ENCODE measurements around the gene TMEM196. TPM values are rescaled to one million over a fixed set of nuclear protein-coding genes. Genes with fewer than 3 reads are reported as not detected.

The TMEM196 gene
- polyA plus RNA-seq, 2 donors = not detected

DNA sequence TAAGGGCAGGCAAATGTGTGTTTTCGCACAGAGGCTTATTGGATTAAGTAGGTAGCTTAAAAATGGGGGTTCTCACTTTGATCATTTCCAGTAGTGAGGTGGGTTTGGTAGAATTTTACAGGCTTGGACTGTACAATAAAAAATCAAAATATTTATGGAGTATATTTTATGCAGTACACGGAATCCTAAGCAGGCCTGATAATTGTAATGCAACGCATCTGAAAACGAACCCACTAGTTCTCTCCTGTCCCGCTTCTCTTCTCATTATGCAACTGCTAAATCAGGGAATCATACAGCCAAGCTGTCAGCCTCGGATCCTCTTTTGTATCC, 64.2 kb downstream of the TMEM196 start:
- WGBS, 2 donors = 54 to 57% methylated on average over 6 of the region's 6 CpGs
- Histone ChIP-seq H3K9me3 (ENCODE audit: control insufficient read depth in 2 of 2, insufficient read depth in 1 of 2, low read depth in 1 of 2, low read length in 1 of 2) (no peaks in the 10 kb centered on the region), H3K27ac (ENCODE audit: low read depth in 2 of 2, low read length in 1 of 2) (no peak overlapping the region), H3K4me1 (ENCODE audit: control insufficient read depth in 2 of 2, insufficient read depth in 2 of 2, low read length in 1 of 2) (no peaks in the 10 kb centered on the region), H3K4me3 (ENCODE audit: low read depth in 1 of 2, low read length in 2 of 2) (no peak overlapping the region), H3K27me3 (ENCODE audit: control insufficient read depth in 1 of 2, insufficient read depth in 2 of 2, low read length in 2 of 2) (no peaks in the 10 kb centered on the region), H3K36me3 (ENCODE audit: control insufficient read depth in 2 of 2, insufficient read depth in 2 of 2, low read length in 1 of 2) (no peaks in the 10 kb centered on the region)

DNA sequence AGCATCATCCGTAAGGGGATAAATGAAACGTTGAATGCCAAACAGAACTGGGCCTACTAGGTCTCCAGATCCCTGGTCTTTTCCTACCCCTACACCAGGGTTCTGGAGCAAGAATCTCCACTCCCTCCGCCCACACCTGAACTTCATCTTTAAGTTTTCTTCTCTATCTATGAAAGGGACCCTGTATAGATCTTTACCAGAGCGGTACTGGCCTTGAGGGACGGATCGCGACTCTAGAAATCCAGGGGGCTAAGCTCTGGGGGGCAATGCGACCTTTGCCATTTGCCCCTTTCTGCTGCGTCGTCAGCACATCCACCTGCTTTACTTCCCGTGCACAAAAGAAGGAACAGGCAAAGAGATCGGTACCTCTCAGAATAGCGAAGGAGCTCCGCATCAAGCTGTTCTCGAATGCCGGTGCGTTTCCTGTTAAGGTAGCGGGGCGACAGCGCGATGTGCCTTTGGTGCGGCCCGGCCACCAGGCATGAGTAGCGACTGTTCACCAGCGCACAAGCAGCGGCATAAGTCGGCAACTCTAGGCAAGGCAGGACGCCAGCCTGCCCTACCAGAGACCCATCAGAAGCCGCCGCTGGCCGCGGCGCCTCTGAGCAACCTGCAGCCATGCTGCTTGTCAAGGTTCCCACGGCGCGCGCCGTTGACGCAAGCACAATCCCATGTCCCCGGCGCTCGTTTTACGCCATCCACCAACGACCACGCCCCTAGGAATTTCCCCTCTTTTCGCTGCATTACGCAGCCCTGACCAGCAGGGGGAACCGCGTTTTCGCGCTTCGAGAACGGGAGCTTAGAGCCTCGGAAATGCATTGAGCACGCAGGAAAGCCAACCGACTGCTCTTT, 64.8 kb downstream of the TMEM196 start, which contains the start of gene POLR1F:
POLR1F (minus strand) TSS at position 641 of the 852 bp plus-strand sequence; CDS start at position 620, 21 bp downstream.
- Histone ChIP-seq H3K27ac (ENCODE audit: low read depth in 2 of 2, low read length in 1 of 2) (peak within 1 kb of the TSS; percentile 53 to 83), H3K4me3 (ENCODE audit: low read depth in 1 of 2, low read length in 2 of 2) (peak within 1 kb of the TSS; percentile 89 to 95), H3K9me3 (ENCODE audit: control insufficient read depth in 2 of 2, insufficient read depth in 1 of 2, low read depth in 1 of 2, low read length in 1 of 2) (no peaks in the 10 kb centered on the region), H3K27me3 (ENCODE audit: control insufficient read depth in 1 of 2, insufficient read depth in 2 of 2, low read length in 2 of 2) (no peaks in the 10 kb centered on the region), H3K4me1 (ENCODE audit: control insufficient read depth in 2 of 2, insufficient read depth in 2 of 2, low read length in 1 of 2) (no peaks in the 10 kb centered on the region), H3K36me3 (ENCODE audit: control insufficient read depth in 2 of 2, insufficient read depth in 2 of 2, low read length in 1 of 2) (no peaks in the 10 kb centered on the region)
- 0 to 1% methylated on average over 56 of the region's 56 CpGs for WGBS, 2 donors

DNA sequence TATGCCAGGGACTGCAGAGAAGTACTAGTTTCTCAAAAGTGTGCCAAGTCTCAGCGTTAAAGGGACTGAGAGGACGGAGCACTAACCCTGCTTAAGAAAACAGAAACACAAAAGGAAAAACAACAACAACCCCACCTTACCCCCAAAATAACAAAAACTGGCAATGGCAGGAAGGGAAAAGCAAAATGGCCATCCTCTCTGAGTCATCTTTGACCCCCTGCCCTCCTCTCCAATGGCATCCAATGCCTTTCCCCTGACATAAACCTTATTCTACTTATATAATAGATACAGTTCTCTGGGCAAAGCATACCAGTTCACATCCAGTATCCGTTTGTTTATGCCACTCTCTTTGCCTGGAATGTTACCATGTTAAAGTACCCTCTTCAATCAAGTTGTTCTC, 66.2 kb downstream of the TMEM196 start:
- WGBS, 2 donors = 63 to 64% methylated on average over 3 of the region's 3 CpGs
- H3K4me1 ChIP-seq (ENCODE audit: control insufficient read depth in 2 of 2, insufficient read depth in 2 of 2, low read length in 1 of 2) = no peaks in the 10 kb centered on the region
- no peaks in the 10 kb centered on the region for H3K9me3 ChIP-seq (ENCODE audit: control insufficient read depth in 2 of 2, insufficient read depth in 1 of 2, low read depth in 1 of 2, low read length in 1 of 2)
- H3K27me3 ChIP-seq (ENCODE audit: control insufficient read depth in 1 of 2, insufficient read depth in 2 of 2, low read length in 2 of 2) = no peaks in the 10 kb centered on the region
- no peaks in the 10 kb centered on the region for H3K36me3 ChIP-seq (ENCODE audit: control insufficient read depth in 2 of 2, insufficient read depth in 2 of 2, low read length in 1 of 2)
- no peak overlapping the region for H3K27ac ChIP-seq (ENCODE audit: low read depth in 2 of 2, low read length in 1 of 2)
- H3K4me3 ChIP-seq (ENCODE audit: low read depth in 1 of 2, low read length in 2 of 2) = no peak overlapping the region

DNA sequence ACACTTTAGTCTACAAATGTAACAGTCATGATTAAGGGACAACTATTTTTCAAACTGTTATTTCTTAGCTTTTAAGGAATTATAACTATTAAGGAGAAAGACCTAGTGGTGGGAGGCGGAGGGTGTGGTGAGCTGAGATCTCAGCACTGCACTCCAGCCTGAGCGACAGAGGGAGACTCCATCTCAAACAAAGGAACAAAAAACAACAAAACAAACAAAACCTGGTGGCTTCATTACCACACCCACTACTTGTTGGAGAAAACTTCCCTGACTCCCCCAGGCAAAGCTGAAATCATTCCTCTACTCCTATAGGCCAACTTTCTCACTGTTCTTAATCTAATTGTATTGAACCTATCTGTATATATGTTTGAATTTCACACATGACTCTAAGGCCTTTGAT, 67.8 kb downstream of the TMEM196 start:
- Histone ChIP-seq H3K27me3 (ENCODE audit: control insufficient read depth in 1 of 2, insufficient read depth in 2 of 2, low read length in 2 of 2) (no peaks in the 10 kb centered on the region), H3K4me1 (ENCODE audit: control insufficient read depth in 2 of 2, insufficient read depth in 2 of 2, low read length in 1 of 2) (no peaks in the 10 kb centered on the region), H3K4me3 (ENCODE audit: low read depth in 1 of 2, low read length in 2 of 2) (no peak overlapping the region), H3K9me3 (ENCODE audit: control insufficient read depth in 2 of 2, insufficient read depth in 1 of 2, low read depth in 1 of 2, low read length in 1 of 2) (no peaks in the 10 kb centered on the region), H3K27ac (ENCODE audit: low read depth in 2 of 2, low read length in 1 of 2) (no peak overlapping the region), H3K36me3 (ENCODE audit: control insufficient read depth in 2 of 2, insufficient read depth in 2 of 2, low read length in 1 of 2) (no peaks in the 10 kb centered on the region)
- 83 to 86% methylated on average over 2 of the region's 2 CpGs for WGBS, 2 donors

DNA sequence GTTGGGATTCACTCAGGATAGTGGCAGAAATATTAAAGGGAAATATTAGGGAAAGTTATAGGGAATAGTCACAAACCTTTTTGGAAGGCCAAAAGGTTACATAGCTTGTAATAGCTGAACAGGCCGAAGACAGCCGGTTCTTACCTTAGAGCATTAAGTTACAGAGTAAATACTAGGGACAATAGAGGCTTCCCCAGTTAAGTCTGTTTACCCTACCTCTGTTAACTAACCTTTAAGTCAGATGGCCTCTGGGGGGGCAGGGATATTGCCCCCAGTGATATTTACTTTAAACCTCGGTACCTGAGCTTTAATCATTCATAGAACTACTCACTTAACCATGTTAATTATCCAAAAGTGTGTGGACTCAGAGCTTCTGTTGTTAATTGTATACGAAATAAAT, 71.9 kb downstream of the TMEM196 start:
- Histone ChIP-seq H3K27me3 (ENCODE audit: control insufficient read depth in 1 of 2, insufficient read depth in 2 of 2, low read length in 2 of 2) (no peaks in the 10 kb centered on the region), H3K4me3 (ENCODE audit: low read depth in 1 of 2, low read length in 2 of 2) (no peak overlapping the region), H3K36me3 (ENCODE audit: control insufficient read depth in 2 of 2, insufficient read depth in 2 of 2, low read length in 1 of 2) (no peaks in the 10 kb centered on the region), H3K27ac (ENCODE audit: low read depth in 2 of 2, low read length in 1 of 2) (no peak overlapping the region), H3K4me1 (ENCODE audit: control insufficient read depth in 2 of 2, insufficient read depth in 2 of 2, low read length in 1 of 2) (no peaks in the 10 kb centered on the region), H3K9me3 (ENCODE audit: control insufficient read depth in 2 of 2, insufficient read depth in 1 of 2, low read depth in 1 of 2, low read length in 1 of 2) (no peaks in the 10 kb centered on the region)
- WGBS, 2 donors = 82 to 83% methylated on average over 4 of the region's 4 CpGs

DNA sequence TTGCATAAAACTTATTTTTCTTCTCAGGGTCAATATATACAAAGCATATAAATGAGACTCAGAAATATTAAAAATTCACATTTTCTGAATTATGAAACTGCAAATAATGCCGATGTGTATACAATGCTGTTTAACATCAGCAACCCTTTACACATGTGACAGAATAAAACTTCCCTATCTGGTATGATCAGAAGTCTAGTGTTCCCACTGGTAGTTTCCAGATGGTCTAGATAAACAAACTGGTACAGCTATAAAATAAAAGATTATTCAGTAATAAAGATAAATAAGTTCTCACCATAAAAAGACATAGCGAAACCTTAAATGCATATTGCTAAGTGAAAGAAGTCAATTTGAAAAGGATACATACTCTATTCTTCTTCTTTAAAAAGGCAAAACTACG, 72.5 kb downstream of the TMEM196 start:
- Histone ChIP-seq H3K4me3 (ENCODE audit: low read depth in 1 of 2, low read length in 2 of 2) (no peak overlapping the region), H3K36me3 (ENCODE audit: control insufficient read depth in 2 of 2, insufficient read depth in 2 of 2, low read length in 1 of 2) (no peaks in the 10 kb centered on the region), H3K4me1 (ENCODE audit: control insufficient read depth in 2 of 2, insufficient read depth in 2 of 2, low read length in 1 of 2) (no peaks in the 10 kb centered on the region), H3K27me3 (ENCODE audit: control insufficient read depth in 1 of 2, insufficient read depth in 2 of 2, low read length in 2 of 2) (no peaks in the 10 kb centered on the region), H3K9me3 (ENCODE audit: control insufficient read depth in 2 of 2, insufficient read depth in 1 of 2, low read depth in 1 of 2, low read length in 1 of 2) (no peaks in the 10 kb centered on the region), H3K27ac (ENCODE audit: low read depth in 2 of 2, low read length in 1 of 2) (no peak overlapping the region)
- WGBS, 2 donors = 75 to 85% methylated on average over 3 of the region's 3 CpGs

DNA sequence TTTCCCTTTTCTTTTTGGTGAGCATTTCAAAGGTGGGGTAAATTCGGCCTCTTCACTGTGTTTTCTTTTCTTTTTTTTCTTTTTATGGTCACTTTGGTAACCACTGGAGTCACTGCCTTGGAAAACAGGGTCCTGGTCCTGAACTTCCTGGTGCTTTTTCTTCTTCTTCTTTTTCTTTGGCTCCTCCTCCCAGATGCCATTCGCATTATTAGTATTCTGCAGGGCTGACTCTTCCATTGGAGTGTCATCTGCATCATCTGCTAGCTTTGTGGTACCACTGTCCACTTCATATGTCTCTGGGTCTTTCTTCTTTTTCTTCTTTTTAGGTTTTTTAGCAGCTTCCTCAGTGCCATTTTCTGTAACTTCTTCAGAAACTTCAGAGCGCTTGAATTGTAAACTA, 75.1 kb downstream of the TMEM196 start:
- Histone ChIP-seq H3K36me3 (ENCODE audit: control insufficient read depth in 2 of 2, insufficient read depth in 2 of 2, low read length in 1 of 2) (no peaks in the 10 kb centered on the region), H3K9me3 (ENCODE audit: control insufficient read depth in 2 of 2, insufficient read depth in 1 of 2, low read depth in 1 of 2, low read length in 1 of 2) (no peaks in the 10 kb centered on the region), H3K27ac (ENCODE audit: low read depth in 2 of 2, low read length in 1 of 2) (no peak overlapping the region), H3K4me3 (ENCODE audit: low read depth in 1 of 2, low read length in 2 of 2) (no peak overlapping the region), H3K27me3 (ENCODE audit: control insufficient read depth in 1 of 2, insufficient read depth in 2 of 2, low read length in 2 of 2) (no peaks in the 10 kb centered on the region), H3K4me1 (ENCODE audit: control insufficient read depth in 2 of 2, insufficient read depth in 2 of 2, low read length in 1 of 2) (no peaks in the 10 kb centered on the region)
- 92 to 93% methylated on average over 3 of the region's 3 CpGs for WGBS, 2 donors

DNA sequence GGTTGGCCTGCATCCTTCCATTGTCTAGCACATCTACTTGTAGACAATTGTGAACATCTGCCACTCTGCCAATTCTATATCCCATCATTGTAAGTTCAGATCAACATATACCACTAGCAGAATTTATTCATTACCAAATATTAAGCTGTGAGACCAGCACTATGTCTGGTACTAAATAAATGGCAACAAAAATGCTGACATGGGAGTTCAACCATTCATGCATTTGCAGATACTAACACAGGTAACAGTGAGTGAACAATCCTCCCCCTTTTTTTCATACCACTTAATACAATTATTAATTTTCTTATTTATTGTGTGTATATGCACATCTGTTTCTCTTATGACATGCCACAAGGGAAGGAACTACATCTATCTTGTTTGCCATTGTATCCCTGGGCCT, 76.5 kb downstream of the TMEM196 start:
- Histone ChIP-seq H3K36me3 (ENCODE audit: control insufficient read depth in 2 of 2, insufficient read depth in 2 of 2, low read length in 1 of 2) (no peaks in the 10 kb centered on the region), H3K27ac (ENCODE audit: low read depth in 2 of 2, low read length in 1 of 2) (no peak overlapping the region), H3K9me3 (ENCODE audit: control insufficient read depth in 2 of 2, insufficient read depth in 1 of 2, low read depth in 1 of 2, low read length in 1 of 2) (no peaks in the 10 kb centered on the region), H3K4me3 (ENCODE audit: low read depth in 1 of 2, low read length in 2 of 2) (no peak overlapping the region), H3K4me1 (ENCODE audit: control insufficient read depth in 2 of 2, insufficient read depth in 2 of 2, low read length in 1 of 2) (no peaks in the 10 kb centered on the region), H3K27me3 (ENCODE audit: control insufficient read depth in 1 of 2, insufficient read depth in 2 of 2, low read length in 2 of 2) (no peaks in the 10 kb centered on the region)

DNA sequence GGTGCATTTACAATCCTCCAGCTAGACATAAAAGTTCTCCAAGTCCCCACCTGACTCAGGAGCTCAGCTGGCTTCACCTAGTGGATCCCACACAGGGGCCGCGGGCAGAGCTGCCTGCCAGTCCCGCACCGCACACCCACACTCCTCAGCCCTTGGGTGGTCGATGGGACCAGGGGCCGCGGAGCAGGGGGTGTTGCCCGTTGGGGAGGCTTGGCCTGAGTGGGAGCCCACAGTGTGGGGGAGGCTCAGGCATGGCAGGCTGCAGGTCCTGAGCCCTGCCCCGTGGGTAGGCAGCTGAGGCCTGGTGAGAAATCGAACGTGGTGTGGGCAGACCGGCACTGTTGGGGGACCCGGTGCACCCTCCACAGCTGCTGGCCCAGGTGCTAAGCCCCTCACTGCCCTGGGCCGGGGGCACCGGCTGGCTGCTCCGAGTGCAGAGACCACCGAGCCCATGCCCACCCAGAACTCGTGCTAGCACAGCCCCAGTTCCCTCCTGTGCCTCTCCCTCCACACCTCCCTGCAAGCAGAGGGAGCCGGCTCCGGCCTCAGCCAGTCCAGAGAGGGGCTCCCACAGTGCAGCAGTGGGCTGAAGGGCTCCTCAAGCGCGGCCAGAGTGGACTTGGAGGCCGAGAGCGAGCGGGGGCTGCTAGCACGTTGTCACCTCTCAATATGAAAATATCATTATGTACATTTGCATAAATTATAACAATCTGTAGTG, 81.1 kb downstream of the TMEM196 start:
- Histone ChIP-seq H3K27ac (ENCODE audit: low read depth in 2 of 2, low read length in 1 of 2) (no peak overlapping the region), H3K27me3 (ENCODE audit: control insufficient read depth in 1 of 2, insufficient read depth in 2 of 2, low read length in 2 of 2) (no peaks in the 10 kb centered on the region), H3K9me3 (ENCODE audit: control insufficient read depth in 2 of 2, insufficient read depth in 1 of 2, low read depth in 1 of 2, low read length in 1 of 2) (no peaks in the 10 kb centered on the region), H3K36me3 (ENCODE audit: control insufficient read depth in 2 of 2, insufficient read depth in 2 of 2, low read length in 1 of 2) (no peaks in the 10 kb centered on the region), H3K4me1 (ENCODE audit: control insufficient read depth in 2 of 2, insufficient read depth in 2 of 2, low read length in 1 of 2) (no peaks in the 10 kb centered on the region), H3K4me3 (ENCODE audit: low read depth in 1 of 2, low read length in 2 of 2) (no peak overlapping the region)
- 94 to 97% methylated on average over 26 of the region's 26 CpGs for WGBS, 2 donors

DNA sequence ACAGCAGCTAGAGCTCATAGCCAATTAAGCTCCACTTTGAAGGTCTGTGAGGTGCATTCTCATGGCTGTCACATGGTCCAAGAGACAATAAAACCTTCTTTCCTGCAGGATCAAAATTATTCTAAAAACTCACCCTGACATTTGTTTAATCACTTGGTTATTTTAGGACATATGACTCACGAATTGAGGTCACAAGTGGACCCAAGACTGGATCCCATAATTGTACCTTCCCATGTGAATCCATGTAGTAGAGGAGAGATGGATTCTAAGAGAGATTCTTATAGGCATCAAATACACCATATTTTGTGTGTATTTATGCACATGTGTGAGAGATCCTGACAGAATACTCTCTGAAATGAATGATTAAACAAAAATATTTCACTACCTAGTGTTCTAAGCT, 82.7 kb downstream of the TMEM196 start:
- H3K27ac ChIP-seq (ENCODE audit: low read depth in 2 of 2, low read length in 1 of 2) = no peak overlapping the region
- WGBS, 2 donors = 56 to 61% methylated on average over 1 of the region's 1 CpG
- H3K27me3 ChIP-seq (ENCODE audit: control insufficient read depth in 1 of 2, insufficient read depth in 2 of 2, low read length in 2 of 2) = no peaks in the 10 kb centered on the region
- no peaks in the 10 kb centered on the region for H3K36me3 ChIP-seq (ENCODE audit: control insufficient read depth in 2 of 2, insufficient read depth in 2 of 2, low read length in 1 of 2)
- no peaks in the 10 kb centered on the region for H3K9me3 ChIP-seq (ENCODE audit: control insufficient read depth in 2 of 2, insufficient read depth in 1 of 2, low read depth in 1 of 2, low read length in 1 of 2)
- H3K4me1 ChIP-seq (ENCODE audit: control insufficient read depth in 2 of 2, insufficient read depth in 2 of 2, low read length in 1 of 2) = no peaks in the 10 kb centered on the region
- H3K4me3 ChIP-seq (ENCODE audit: low read depth in 1 of 2, low read length in 2 of 2) = no peak overlapping the region

All from esophagus (tissue), 2 donors.